ENCODE measurements around the gene PACSIN2.
"Not testable (repeated sequence)": the region's sequence is repeated elsewhere in the genome, so short reads cannot be mapped to it uniquely, and the experiment has no call there.

The PACSIN2 gene

DNA sequence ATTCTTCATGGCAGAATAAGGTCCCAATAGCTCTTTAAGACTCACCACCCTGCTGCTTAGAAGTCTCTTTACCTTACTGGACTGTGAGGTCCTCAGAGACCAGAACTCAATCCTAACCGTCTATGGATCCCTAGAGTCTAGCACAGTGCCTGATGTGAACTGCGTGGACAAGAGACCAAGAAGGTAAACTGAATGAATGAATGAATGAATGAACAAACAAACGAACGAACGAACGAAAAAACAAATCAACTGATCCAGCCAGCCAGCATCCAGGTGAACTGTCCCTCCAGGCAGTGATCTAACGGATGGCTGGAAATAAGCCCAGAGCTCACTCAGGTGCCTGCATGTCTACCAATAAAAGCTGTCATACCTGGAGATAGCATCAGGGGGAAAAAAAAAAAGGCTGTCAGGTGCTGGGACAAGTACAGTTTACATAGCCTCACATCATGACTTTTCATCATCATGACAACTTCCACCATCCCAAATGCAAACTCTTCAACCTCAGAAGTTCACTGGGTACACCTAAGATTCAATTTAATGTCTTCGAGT, 59.8 kb downstream of the PACSIN2 start:
- Histone ChIP-seq H2AFZ (ENCODE audit: low read depth, low read length, severe bottlenecking) (no peak overlapping the region), H3K4me3 (ENCODE audit: insufficient read depth, low read length, poor library complexity, severe bottlenecking) (no peak overlapping the region), H3F3A (ENCODE audit: insufficient read depth) (no peaks in the 10 kb centered on the region), H4K20me1 (ENCODE audit: low read depth, low read length) (no peaks in the 10 kb centered on the region), H3K27ac (ENCODE audit: low read depth, low read length) (no peak overlapping the region), H3K9me3 (ENCODE audit: insufficient read depth, low read length) (no peaks in the 10 kb centered on the region), H3K27me3 (ENCODE audit: low read length) (no peaks in the 10 kb centered on the region), H3K9ac (ENCODE audit: low read length) (no peak overlapping the region), H3K79me2 (ENCODE audit: insufficient read depth, low read length) (peaks cover 18% of the 10 kb centered on the region; the same call in 1 of the 2 replicates), H3K9me2 (replicated peaks; ENCODE audit: insufficient read depth, low read length) (no peaks in the 10 kb centered on the region), H3K4me2 (ENCODE audit: low read depth, low read length, poor library complexity, severe bottlenecking) (no peak overlapping the region), H3K36me3 (ENCODE audit: low read length) (no peaks in the 10 kb centered on the region)
- TF ChIP-seq EZH2phosphoT487 (conservative IDR thresholded peaks at IDR 0.05; ENCODE audit: low read length) = no peak
- TF ChIP-seq, protein P1, sequence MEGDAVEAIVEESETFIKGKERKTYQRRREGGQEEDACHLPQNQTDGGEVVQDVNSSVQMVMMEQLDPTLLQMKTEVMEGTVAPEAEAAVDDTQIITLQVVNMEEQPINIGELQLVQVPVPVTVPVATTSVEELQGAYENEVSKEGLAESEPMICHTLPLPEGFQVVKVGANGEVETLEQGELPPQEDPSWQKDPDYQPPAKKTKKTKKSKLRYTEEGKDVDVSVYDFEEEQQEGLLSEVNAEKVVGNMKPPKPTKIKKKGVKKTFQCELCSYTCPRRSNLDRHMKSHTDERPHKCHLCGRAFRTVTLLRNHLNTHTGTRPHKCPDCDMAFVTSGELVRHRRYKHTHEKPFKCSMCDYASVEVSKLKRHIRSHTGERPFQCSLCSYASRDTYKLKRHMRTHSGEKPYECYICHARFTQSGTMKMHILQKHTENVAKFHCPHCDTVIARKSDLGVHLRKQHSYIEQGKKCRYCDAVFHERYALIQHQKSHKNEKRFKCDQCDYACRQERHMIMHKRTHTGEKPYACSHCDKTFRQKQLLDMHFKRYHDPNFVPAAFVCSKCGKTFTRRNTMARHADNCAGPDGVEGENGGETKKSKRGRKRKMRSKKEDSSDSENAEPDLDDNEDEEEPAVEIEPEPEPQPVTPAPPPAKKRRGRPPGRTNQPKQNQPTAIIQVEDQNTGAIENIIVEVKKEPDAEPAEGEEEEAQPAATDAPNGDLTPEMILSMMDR (IDR thresholded peaks at IDR 0.05; ENCODE audit: insufficient read depth, low read length, poor library complexity, severe bottlenecking) = no peak

DNA sequence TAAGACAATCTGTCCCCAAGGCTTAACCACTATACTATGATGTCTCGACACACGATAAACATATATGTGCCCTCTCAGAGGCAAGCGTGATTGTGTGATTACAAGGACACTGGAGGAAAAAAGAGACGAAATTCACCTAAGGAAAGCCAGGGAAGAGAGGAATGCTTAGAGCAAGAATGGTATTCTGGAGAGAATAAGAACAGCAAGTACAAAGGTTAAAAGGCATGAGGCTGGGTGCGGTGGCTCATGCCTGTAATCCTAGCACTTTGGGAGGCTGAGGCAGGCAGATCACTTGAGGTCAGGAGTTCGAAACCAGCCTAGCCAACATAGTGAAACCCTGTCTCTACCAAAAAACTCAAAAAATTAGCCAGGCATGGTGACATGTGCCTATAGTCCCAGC, 61.2 kb downstream of the PACSIN2 start:
- H2AFZ ChIP-seq (ENCODE audit: low read depth, low read length, severe bottlenecking); H3F3A ChIP-seq (ENCODE audit: insufficient read depth); H3K36me3 ChIP-seq (ENCODE audit: low read length); H3K27ac ChIP-seq (ENCODE audit: low read depth, low read length); H4K20me1 ChIP-seq (ENCODE audit: low read depth, low read length); H3K9ac ChIP-seq (ENCODE audit: low read length); H3K9me2 ChIP-seq (replicated peaks; ENCODE audit: insufficient read depth, low read length); H3K27me3 ChIP-seq (ENCODE audit: low read length); H3K9me3 ChIP-seq (ENCODE audit: insufficient read depth, low read length); H3K4me3 ChIP-seq (ENCODE audit: insufficient read depth, low read length, poor library complexity, severe bottlenecking); H3K4me2 ChIP-seq (ENCODE audit: low read depth, low read length, poor library complexity, severe bottlenecking): not testable (repeated sequence)
- H3K79me2 ChIP-seq (ENCODE audit: insufficient read depth, low read length) = peaks cover 23% of the 10 kb centered on the region; the same call in 1 of the 2 replicates

DNA sequence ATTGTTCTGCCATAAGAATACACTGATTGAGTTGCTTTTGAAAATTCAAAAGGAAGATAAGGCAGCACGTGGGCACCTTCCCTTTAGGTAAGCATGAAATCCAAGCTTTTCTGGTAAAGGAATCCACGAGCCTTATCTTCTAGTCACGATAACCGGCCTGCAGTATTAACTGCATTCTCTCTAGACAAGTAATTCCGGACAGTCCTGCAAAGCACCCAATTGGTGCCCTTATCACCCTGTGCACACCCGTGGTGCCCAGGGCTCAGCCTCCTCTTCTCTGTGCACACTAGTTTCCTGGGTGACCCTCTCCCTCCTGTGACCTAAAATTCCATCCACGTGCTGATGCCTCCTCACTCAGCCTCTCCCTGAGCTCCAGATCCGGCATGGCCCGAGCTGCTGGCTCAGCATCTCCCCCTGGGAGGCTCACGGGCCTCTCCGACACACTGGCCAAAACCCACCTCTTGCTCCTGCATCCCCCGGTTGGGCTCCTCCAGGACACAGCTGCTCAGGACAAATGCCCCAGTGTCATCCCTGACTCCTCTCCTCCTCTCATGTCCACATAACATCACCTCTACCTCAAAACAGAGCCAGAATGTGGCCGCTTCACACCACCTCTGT, 63.7 kb downstream of the PACSIN2 start:
- Histone ChIP-seq H3K36me3 (ENCODE audit: low read length) (no peaks in the 10 kb centered on the region), H3K9me3 (ENCODE audit: insufficient read depth, low read length) (no peaks in the 10 kb centered on the region), H4K20me1 (ENCODE audit: low read depth, low read length) (peaks cover 4% of the 10 kb centered on the region; the same call in 1 of the 2 replicates), H3K9ac (ENCODE audit: low read length) (no peak overlapping the region), H3F3A (ENCODE audit: insufficient read depth) (no peaks in the 10 kb centered on the region), H3K27me3 (ENCODE audit: low read length) (no peaks in the 10 kb centered on the region), H3K27ac (ENCODE audit: low read depth, low read length) (no peak overlapping the region), H3K9me2 (replicated peaks; ENCODE audit: insufficient read depth, low read length) (no peaks in the 10 kb centered on the region), H2AFZ (ENCODE audit: low read depth, low read length, severe bottlenecking) (no peak overlapping the region), H3K4me3 (ENCODE audit: insufficient read depth, low read length, poor library complexity, severe bottlenecking) (no peak overlapping the region), H3K4me2 (ENCODE audit: low read depth, low read length, poor library complexity, severe bottlenecking) (no peak overlapping the region), H3K79me2 (ENCODE audit: insufficient read depth, low read length) (peaks cover 22% of the 10 kb centered on the region; the same call in 1 of the 2 replicates)
- TF ChIP-seq, protein P1 (IDR thresholded peaks at IDR 0.05; ENCODE audit: insufficient read depth, low read length, poor library complexity, severe bottlenecking) = no peak
- TF ChIP-seq EZH2phosphoT487 (conservative IDR thresholded peaks at IDR 0.05; ENCODE audit: low read length) = no peak

DNA sequence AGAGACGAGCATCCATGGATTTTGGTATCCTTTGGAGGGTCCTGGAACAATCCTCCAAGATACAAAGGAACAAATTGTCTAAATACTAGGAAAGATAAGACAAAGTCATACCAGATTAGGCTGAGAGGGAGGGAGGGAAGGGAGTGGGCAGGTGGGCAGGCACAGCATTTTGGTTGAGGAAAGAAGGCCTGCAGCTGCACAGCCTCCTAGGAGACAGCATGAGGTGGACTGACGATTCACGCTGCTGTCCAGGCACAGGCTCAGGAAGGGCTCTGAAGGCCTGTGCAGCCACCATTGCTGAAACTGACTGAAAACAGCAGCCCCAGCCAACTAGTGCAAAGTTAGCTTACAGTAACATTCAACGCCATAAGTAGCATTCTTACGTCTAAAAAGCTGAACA, 64.7 kb downstream of the PACSIN2 start:
- Histone ChIP-seq H3K4me3 (ENCODE audit: insufficient read depth, low read length, poor library complexity, severe bottlenecking) (no peak overlapping the region), H3K27me3 (ENCODE audit: low read length) (no peaks in the 10 kb centered on the region), H3K4me2 (ENCODE audit: low read depth, low read length, poor library complexity, severe bottlenecking) (no peak overlapping the region), H3K36me3 (ENCODE audit: low read length) (no peaks in the 10 kb centered on the region), H3K27ac (ENCODE audit: low read depth, low read length) (no peak overlapping the region), H2AFZ (ENCODE audit: low read depth, low read length, severe bottlenecking) (no peak overlapping the region), H4K20me1 (ENCODE audit: low read depth, low read length) (peaks cover 4% of the 10 kb centered on the region; the same call in 1 of the 2 replicates), H3K9me2 (replicated peaks; ENCODE audit: insufficient read depth, low read length) (no peaks in the 10 kb centered on the region), H3K9me3 (ENCODE audit: insufficient read depth, low read length) (no peaks in the 10 kb centered on the region), H3K79me2 (ENCODE audit: insufficient read depth, low read length) (peaks cover 20% of the 10 kb centered on the region; the same call in 1 of the 2 replicates), H3F3A (ENCODE audit: insufficient read depth) (no peaks in the 10 kb centered on the region), H3K9ac (ENCODE audit: low read length) (no peak overlapping the region)
- TF ChIP-seq, protein P1 (IDR thresholded peaks at IDR 0.05; ENCODE audit: insufficient read depth, low read length, poor library complexity, severe bottlenecking) = no peak
- no peak for TF ChIP-seq EZH2phosphoT487 (conservative IDR thresholded peaks at IDR 0.05; ENCODE audit: low read length)
